HEK293T (cell line): ENCODE results near the gene KRT17.

Experiments used
- CTCF ChIA-PET: fragments of 350-600 bp; formaldehyde crosslinking; extraction: SDS; loops from one replicate; lab custom pipeline; 2021; ENCODE audit warnings: antibody characterized with exemption, inconsistent platforms; lab: Yijun Ruan, JAX
- POLR2A ChIA-PET: fragments of 350-600 bp; formaldehyde crosslinking; extraction: SDS; loops from one replicate; lab custom pipeline; 2020; ENCODE audit warnings: antibody characterized with exemption, inconsistent platforms; lab: Yijun Ruan, JAX
- DNase-seq: peaks from one replicate; pipeline ENCODE4 v3.0.0; 2012; ENCODE audit warnings: mixed read lengths; ENCODE audit errors: extremely low spot score
- ARNT ChIP-seq: fragments of 450-650 bp; IDR thresholded peaks from 2 replicates; pipeline ENCODE4 v1.6.1; 2017; ENCODE audit warnings: mild to moderate bottlenecking
- BHLHE40 ChIP-seq: fragments of 450-650 bp; IDR thresholded peaks from 2 replicates; pipeline ENCODE4 v1.6.1; 2016; ENCODE audit warnings: mild to moderate bottlenecking, moderate library complexity, borderline replicate concordance
- CTBP1 ChIP-seq: fragments of 450-650 bp; IDR thresholded peaks from 2 replicates; pipeline ENCODE4 v1.6.1; 2016; ENCODE audit warnings: borderline replicate concordance
- ELF4 ChIP-seq: fragments of 450-650 bp; IDR thresholded peaks from 2 replicates; pipeline ENCODE4 v1.6.1; 2017; ENCODE audit warnings: antibody characterized with exemption
- FOXA1 ChIP-seq: fragments of 450-650 bp; IDR thresholded peaks from 2 replicates; pipeline ENCODE4 v1.6.1; 2016; ENCODE audit warnings: mild to moderate bottlenecking
- FOXK2 ChIP-seq: fragments of 450-650 bp; IDR thresholded peaks from 2 replicates; pipeline ENCODE4 v1.6.1; 2016; ENCODE audit warnings: mild to moderate bottlenecking
- FOXM1 ChIP-seq: fragments of 450-650 bp; IDR thresholded peaks from 2 replicates; pipeline ENCODE4 v1.6.1; 2017; ENCODE audit warnings: mild to moderate bottlenecking, borderline replicate concordance
- HDGF ChIP-seq: fragments of 450-650 bp; IDR thresholded peaks from 2 replicates; pipeline ENCODE4 v1.6.1; 2017; ENCODE audit warnings: antibody characterized with exemption, borderline replicate concordance
- L3MBTL2 ChIP-seq: fragments of 450-650 bp; conservative IDR thresholded peaks from 2 replicates; pipeline ENCODE4 v1.6.1; 2016; ENCODE audit warnings: mild to moderate bottlenecking
- LEF1 ChIP-seq: fragments of 450-650 bp; IDR thresholded peaks from 2 replicates; pipeline ENCODE4 v1.6.1; 2017; ENCODE audit warnings: mild to moderate bottlenecking, borderline replicate concordance
- NFRKB ChIP-seq: fragments of 450-650 bp; IDR thresholded peaks from 2 replicates; pipeline ENCODE4 v1.6.1; 2016; ENCODE audit warnings: mild to moderate bottlenecking, moderate library complexity
- PKNOX1 ChIP-seq: fragments of 450-650 bp; IDR thresholded peaks from 2 replicates; pipeline ENCODE4 v1.6.1; 2016
- SP1 ChIP-seq: fragments of 450-650 bp; IDR thresholded peaks from 2 replicates; pipeline ENCODE4 v1.6.1; 2017
- SUZ12 ChIP-seq: fragments of 450-650 bp; IDR thresholded peaks from 2 replicates; pipeline ENCODE4 v1.6.1; 2016; ENCODE audit warnings: mild to moderate bottlenecking
- TARDBP ChIP-seq: fragments of 450-650 bp; IDR thresholded peaks from 2 replicates; pipeline ENCODE4 v1.6.1; 2016
- ZNF384 ChIP-seq: fragments of 450-650 bp; IDR thresholded peaks from 2 replicates; pipeline ENCODE4 v1.6.1; 2016

KRT17 gene

GRCh38 chr17:41654678-41655607 is 30.6 kb upstream of the KRT17 start:
- DNase-seq = no peak
- CTCF ChIA-PET = interaction anchor here (1.5 to 2.8 kb wide), 5 partner anchors 8 to 106 kb away, joined by 5 to 14 read pairs (median 13); no protein-coding TSS in a partner anchor
- no peak for TF ChIP-seq CTBP1
- no peak for TF ChIP-seq ARNT
- TF ChIP-seq L3MBTL2 = no peak
- TF ChIP-seq LEF1 = no peak
- TF ChIP-seq BHLHE40 = no peak
- TF ChIP-seq HDGF = no peak
- no peak for TF ChIP-seq SP1
- no peak for TF ChIP-seq TARDBP
- TF ChIP-seq SUZ12 = no peak
- TF ChIP-seq PKNOX1 = no peak
- TF ChIP-seq FOXM1 = no peak
- TF ChIP-seq FOXA1 = no peak
- TF ChIP-seq ELF4 = no peak
- TF ChIP-seq NFRKB = no peak
- TF ChIP-seq ZNF384 = no peak
- TF ChIP-seq FOXK2 = no peak
- POLR2A ChIA-PET = interaction anchor here (1.1 to 2.6 kb wide), 2 partner anchors 8 to 34 kb away, joined by 4 to 18 read pairs; partner anchors contain the start of gene EIF1

- TF ChIP-seq SP1 (no peak), LEF1 (no peak), HDGF (no peak), PKNOX1 (no peak), NFRKB (no peak), TARDBP (no peak), ELF4 (no peak)
- ChIA-PET POLR2A (interaction anchor here (1.1 to 2.6 kb wide), 3 partner anchors 9 to 105 kb away, joined by 4 to 18 read pairs (median 4); partner anchors contain the start of gene EIF1), CTCF (interaction anchor here (0.7 to 2.4 kb wide), 4 partner anchors 8 to 105 kb away, joined by 3 to 14 read pairs (median 12); no protein-coding TSS in a partner anchor)
- DNase-seq = no peak
These were observed 29.7 kb upstream of the KRT17 start for GRCh38 chr17:41653892-41654677.

GRCh38 chr17:41653421-41653820 is 29.0 kb upstream of the KRT17 start:
- ChIA-PET CTCF (interaction anchor here (0.7 to 2.4 kb wide), 4 partner anchors 9 to 104 kb away, joined by 3 to 14 read pairs (median 12); no protein-coding TSS in a partner anchor), POLR2A (interaction anchor here (1.1 to 2.6 kb wide), 3 partner anchors 9 to 104 kb away, joined by 4 to 18 read pairs (median 4); partner anchors contain the start of gene EIF1)
- DNase-seq = no peak
- TF ChIP-seq PKNOX1 (no peak), NFRKB (no peak), SUZ12 (no peak), CTBP1 (no peak), FOXA1 (no peak), LEF1 (no peak), ELF4 (no peak), HDGF (no peak), ZNF384 (no peak), SP1 (no peak), TARDBP (no peak), BHLHE40 (no peak), FOXM1 (no peak), ARNT (no peak), FOXK2 (no peak), L3MBTL2 (no peak)

GRCh38 chr17:41652461-41652970 is 28.1 kb upstream of the KRT17 start:
- no peak for DNase-seq
- ChIA-PET CTCF (interaction anchor here (0.6 to 2.4 kb wide), 3 partner anchors 10 to 103 kb away, joined by 3 to 14 read pairs (median 14); no protein-coding TSS in a partner anchor), POLR2A (interaction anchor here (1.2 to 2.6 kb wide), 2 partner anchors 36 to 104 kb away, joined by 4 to 18 read pairs; partner anchors contain the start of gene EIF1)
- TF ChIP-seq PKNOX1 = no peak
- no peak for TF ChIP-seq FOXK2
- TF ChIP-seq TARDBP = no peak
- TF ChIP-seq NFRKB = no peak
- TF ChIP-seq HDGF = no peak
- no peak for TF ChIP-seq ZNF384
- no peak for TF ChIP-seq L3MBTL2
- no peak for TF ChIP-seq FOXA1
- TF ChIP-seq SP1 = no peak
- no peak for TF ChIP-seq FOXM1
- TF ChIP-seq ARNT = no peak
- no peak for TF ChIP-seq LEF1
- TF ChIP-seq BHLHE40 = no peak
- no peak for TF ChIP-seq ELF4
- no peak for TF ChIP-seq CTBP1
- TF ChIP-seq SUZ12 = no peak
